Measurements from ENCODE around the gene MANF. TPM values are rescaled to one million over a fixed set of nuclear protein-coding genes. Genes with fewer than 3 reads are reported as not detected.

The MANF gene
- total and polyA plus RNA-seq, 2 of the 4 experiments (the other 2 are of a cell fraction) = 65.4 to 122 TPM

- Histone ChIP-seq H2AK9ac (replicated peaks; ENCODE audit: low read depth, low read length, poor library complexity) (no peak overlapping the region), H3K79me1 (ENCODE audit: low read depth in 1 of 2, low read length in 2 of 2) (peaks cover 16 to 23% of the 10 kb centered on the region in 2 experiments), H2BK15ac (ENCODE audit: low read depth, low read length) (no peak overlapping the region), H3K18ac (ENCODE audit: low read depth, low read length) (no peak overlapping the region), H2AFZ (replicated peaks; ENCODE audit: low read length, poor library complexity) (no peak overlapping the region), H4K20me1 (ENCODE audit: insufficient read depth, low read length) (peaks cover 4% of the 10 kb centered on the region; the same call in 1 of the 2 replicates), H3K9me1 (ENCODE audit: insufficient read depth, low read length) (no peaks in the 10 kb centered on the region), H4K91ac (ENCODE audit: insufficient read depth, low read depth, low read length) (no peak overlapping the region), H3K4ac (ENCODE audit: low read depth, low read length) (no peak overlapping the region), H3K36me3 (ENCODE audit: control insufficient read depth, insufficient read depth, low read length) (no peaks in the 10 kb centered on the region; the same call in 1 of the 2 replicates), H4K5ac (ENCODE audit: low read depth, low read length) (no peak overlapping the region), H3K9me3 (ENCODE audit: control insufficient read depth, insufficient read depth, low read length) (no peaks in the 10 kb centered on the region), H3K27me3 (ENCODE audit: control insufficient read depth, insufficient read depth, low read length) (peaks cover 6% of the 10 kb centered on the region), H3K4me3 (ENCODE audit: insufficient read depth, low read depth, low read length) (no peak overlapping the region), H3K27ac (ENCODE audit: insufficient read depth, low read length) (no peak overlapping the region), H3K9ac (ENCODE audit: low read depth, low read length) (no peak overlapping the region), H3K4me1 (ENCODE audit: control insufficient read depth, insufficient read depth, low read length) (peaks cover 2% of the 10 kb centered on the region; the same call in 1 of the 2 replicates), H3K23ac (ENCODE audit: low read depth, low read length) (no peak overlapping the region), H2BK20ac (ENCODE audit: low read depth, low read length) (no peak overlapping the region), H2BK120ac (ENCODE audit: low read depth, low read length) (no peak overlapping the region), H3K4me2 (ENCODE audit: low read depth, low read length) (no peak overlapping the region), H4K8ac (ENCODE audit: low read depth in 2 of 2, low read length in 2 of 2) (no peak overlapping the region), H2BK5ac (ENCODE audit: low read depth, low read length, poor library complexity, severe bottlenecking) (no peak overlapping the region), H3K56ac (ENCODE audit: extremely low read depth, insufficient read depth, low read length) (no peak overlapping the region), H3K14ac (replicated peaks; ENCODE audit: low read depth, low read length) (no peak overlapping the region), H2AK5ac (ENCODE audit: low read depth, low read length) (no peak overlapping the region)
- intact Hi-C loops (cut with micrococcal nuclease) = no loop called here
- ChIA-PET CTCF (no interaction called here), POLR2A (ENCODE audit: unreplicated experiment) (no interaction called here)
- ATAC-seq (ENCODE audit: low read depth) = no peak
- BruUV-seq (replicated peaks) = no TSS peak
- 95% methylated on average over 9 of the region's 18 CpGs; no CpG with 5 or more reads in 1 of the 2 experiments for WGBS, 2 experiments (ENCODE audit: extremely low coverage in 2 of 2, insufficient read length in 1 of 2)
- dilution Hi-C loops (cut with HindIII; ENCODE audit: low sequenced_read_pairs, unreplicated experiment) = no loop called here
- in situ Hi-C loops (cut with MboI; ENCODE audit: low sequenced_read_pairs) = loop anchor here (25.0 kb wide), 2 partner anchors 556 to 1044 kb away; partner anchors contain the start of genes PARP3, RASSF1, RRP9 and TUSC2
- DNase-seq = no peak
- TF ChIP-seq BHLHE40 (IDR thresholded peaks at IDR 0.05; ENCODE audit: low read depth, low read length) (no peak), MAFK (IDR thresholded peaks at IDR 0.05; ENCODE audit: low read depth, low read length) (no peak), SMC3 (IDR thresholded peaks at IDR 0.05; ENCODE audit: low read depth, low read length) (no peak), RFX5 (IDR thresholded peaks at IDR 0.05; ENCODE audit: low read depth, low read length) (no peak), FOS (IDR thresholded peaks at IDR 0.05; ENCODE audit: low read depth, low read length) (no peak), CHD1 (IDR thresholded peaks at IDR 0.05; ENCODE audit: low read depth, low read length) (no peak), USF2 (IDR thresholded peaks at IDR 0.05; ENCODE audit: low read depth, low read length) (no peak)
These were observed 3.8 kb upstream of the MANF start for GRCh38 chr3:51381333-51381705.

Data from IMR-90 (cell line).